Thyroid gland (tissue), 4 donors: ENCODE results near the gene TTBK1.

Experiments used
- CTCF ChIP-seq, 6 experiments: fragments of 200-600 bp in 3 of 6; fragments of 450-650 bp in 3 of 6; sonication (generic) in 3 of 6; IDR thresholded peaks; one replicate each; pipeline ENCODE4 v1.5.1; 2016 to 2019; ENCODE audit warnings: antibody characterized with exemption in 6 of 6, mild to moderate bottlenecking in 2 of 6, inconsistent platforms in 1 of 6, moderate library complexity in 1 of 6
- POLR2A ChIP-seq, 2 donors: fragments of 450-650 bp; IDR thresholded peaks; one replicate each; pipeline ENCODE4 v1.6.1; 2017; ENCODE audit warnings: antibody characterized with exemption in 2 of 2, mild to moderate bottlenecking in 2 of 2, moderate library complexity in 1 of 2

- TF ChIP-seq CTCF (IDR thresholded peaks at IDR 0.05) (no peak), POLR2A (IDR thresholded peaks at IDR 0.05) (no peak)
Observed at GRCh38 chr6:43331470-43331869, 88.2 kb downstream of the TTBK1 start.
